Hippocampal formation (tissue), 2 donors: ENCODE results near the gene FARP1.
A peak's percentile ranks its signal among the peaks of the same experiment; 100 is the strongest.
"Not testable (repeated sequence)": the region's sequence is repeated elsewhere in the genome, so short reads cannot be mapped to it uniquely, and the experiment has no call there.

ENCODE experiments used
- DNase-seq, 2 donors: peaks; one replicate each; lab custom pipeline; 2025; lab: John Stamatoyannopoulos, UW

Gene FARP1

DNA sequence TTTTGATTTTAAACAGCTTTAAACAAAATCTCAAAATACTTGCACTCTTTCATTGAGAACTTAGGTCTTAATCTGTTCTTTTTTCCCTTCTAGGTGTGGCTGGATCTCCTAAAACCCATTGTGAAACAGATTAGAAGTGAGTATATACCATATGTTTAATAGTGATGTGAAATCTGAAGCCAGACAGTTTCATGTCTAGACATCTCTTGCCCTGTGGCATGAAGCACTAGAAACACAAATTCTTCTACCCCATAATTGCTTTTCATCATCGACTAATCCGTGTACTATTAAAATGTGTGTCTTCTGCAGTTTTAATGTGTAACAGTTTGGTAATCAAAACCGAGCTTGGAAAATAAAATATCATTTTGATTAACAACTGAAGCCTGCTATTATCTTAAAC is 222.4 kb downstream of the FARP1 start:
- no peak for DNase-seq

DNA sequence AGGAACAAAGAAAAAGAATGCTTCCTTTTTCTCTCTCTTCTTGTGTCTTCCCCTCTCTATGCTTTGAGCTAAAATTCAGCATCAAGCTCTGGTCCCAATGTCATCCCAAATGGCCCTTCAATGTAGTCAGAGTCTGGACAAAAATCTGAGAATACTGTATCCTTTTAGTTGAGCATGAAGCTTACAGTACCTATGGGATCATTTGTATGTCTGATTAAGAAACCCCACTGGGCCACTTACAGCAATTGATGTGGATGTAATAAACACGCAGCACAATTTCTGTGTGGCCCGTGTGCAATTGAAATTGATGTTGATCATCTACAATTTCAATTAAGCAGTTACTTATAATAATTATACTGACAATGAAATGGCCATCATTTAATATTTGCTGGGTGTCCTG is 223.1 kb downstream of the FARP1 start:
- no peak for DNase-seq

DNA sequence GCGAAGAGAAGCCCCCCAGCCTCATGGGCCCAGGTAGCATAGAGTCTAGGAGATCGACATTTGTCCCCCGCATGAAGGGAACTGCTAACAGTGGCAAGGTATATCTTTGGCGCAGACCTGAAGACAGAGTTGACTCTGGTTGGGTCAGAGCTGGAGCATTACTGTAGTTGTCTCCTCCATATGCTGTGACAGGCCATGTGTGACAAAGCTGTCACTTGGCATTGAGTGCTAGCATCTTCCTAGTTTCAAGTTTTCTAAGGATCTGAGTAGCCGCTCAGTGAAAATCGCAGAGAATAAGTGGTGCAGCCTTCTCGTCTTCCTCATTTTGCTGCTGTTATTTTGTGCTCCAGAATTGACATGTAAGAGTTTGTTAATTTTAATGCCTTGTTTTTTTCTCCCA is 223.5 kb downstream of the FARP1 start:
- no peak for DNase-seq

DNA sequence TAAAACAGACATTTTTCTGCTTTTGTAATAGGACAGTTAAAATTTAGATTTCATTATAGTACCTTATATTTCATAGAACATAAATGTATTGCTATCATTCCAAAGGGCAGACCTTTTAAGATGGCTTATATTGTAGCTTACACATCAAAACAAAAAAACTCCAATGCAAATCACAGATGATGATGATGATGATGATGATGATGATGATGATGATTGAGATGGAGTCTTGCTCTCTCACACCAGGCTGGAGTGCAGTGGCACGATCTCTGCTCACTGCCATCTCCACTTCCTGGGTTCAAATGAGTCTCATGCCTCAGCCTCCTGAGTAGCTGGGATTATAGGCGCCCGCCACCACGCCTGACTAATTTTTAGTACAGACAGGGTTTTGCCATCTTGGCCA is 224.1 kb downstream of the FARP1 start:
- no peak for DNase-seq

DNA sequence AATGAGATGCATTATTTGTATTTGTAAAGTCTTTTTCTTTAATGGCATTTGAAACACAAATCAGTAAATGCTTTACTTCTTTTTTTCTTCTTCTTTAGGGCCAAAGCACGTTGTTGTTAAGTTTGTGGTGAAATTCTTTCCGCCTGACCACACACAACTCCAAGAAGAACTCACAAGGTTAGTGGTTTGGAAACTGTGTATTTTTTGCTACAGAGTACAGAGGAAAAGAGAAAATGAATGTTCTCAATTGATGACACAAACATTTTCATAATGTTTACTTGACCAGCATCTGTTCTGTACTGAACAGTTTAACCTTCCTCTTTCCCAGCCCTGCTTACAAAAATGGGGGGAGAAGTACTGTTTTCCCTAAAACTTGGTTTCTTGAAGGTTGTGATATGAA is 225.1 kb downstream of the FARP1 start:
- no peak for DNase-seq

DNA sequence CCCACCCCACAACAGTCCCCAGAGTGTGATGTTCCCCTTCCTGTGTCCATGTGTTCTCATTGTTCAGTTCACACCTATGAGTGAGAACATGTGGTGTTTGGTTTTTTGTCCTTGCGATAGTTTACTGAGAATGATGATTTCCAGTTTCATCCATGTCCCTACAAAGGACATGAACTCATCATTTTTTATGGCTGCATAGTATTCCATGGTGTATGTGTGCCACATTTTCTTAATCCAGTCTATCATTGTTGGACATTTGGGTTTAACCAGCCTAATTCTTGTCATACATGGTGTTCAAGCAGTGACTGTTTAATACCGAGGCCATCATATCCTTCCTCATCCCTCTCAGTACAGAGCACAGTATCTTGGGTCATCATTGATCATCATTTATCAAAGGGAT is 226.6 kb downstream of the FARP1 start:
- not testable (repeated sequence) for DNase-seq

DNA sequence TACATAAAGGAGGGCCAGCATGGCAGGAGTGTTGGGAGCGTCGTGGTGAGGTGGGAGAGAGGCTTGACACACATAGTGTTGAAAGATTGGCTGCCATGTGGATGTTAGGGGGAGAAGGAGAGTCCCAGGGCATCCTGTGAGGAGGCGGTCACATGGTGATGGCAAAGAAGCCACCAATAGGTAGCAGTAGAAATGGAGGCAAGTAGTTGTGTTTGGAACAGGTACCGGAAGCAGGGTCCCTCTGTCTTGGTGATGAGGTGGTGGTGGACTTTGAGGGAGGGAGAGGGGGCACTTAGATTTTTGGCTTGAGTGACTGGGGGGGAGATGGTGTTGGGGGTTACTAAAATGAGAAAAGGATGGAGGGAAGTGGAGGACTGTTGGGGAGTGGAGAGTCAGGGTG is 227.4 kb downstream of the FARP1 start:
- no peak for DNase-seq

DNA sequence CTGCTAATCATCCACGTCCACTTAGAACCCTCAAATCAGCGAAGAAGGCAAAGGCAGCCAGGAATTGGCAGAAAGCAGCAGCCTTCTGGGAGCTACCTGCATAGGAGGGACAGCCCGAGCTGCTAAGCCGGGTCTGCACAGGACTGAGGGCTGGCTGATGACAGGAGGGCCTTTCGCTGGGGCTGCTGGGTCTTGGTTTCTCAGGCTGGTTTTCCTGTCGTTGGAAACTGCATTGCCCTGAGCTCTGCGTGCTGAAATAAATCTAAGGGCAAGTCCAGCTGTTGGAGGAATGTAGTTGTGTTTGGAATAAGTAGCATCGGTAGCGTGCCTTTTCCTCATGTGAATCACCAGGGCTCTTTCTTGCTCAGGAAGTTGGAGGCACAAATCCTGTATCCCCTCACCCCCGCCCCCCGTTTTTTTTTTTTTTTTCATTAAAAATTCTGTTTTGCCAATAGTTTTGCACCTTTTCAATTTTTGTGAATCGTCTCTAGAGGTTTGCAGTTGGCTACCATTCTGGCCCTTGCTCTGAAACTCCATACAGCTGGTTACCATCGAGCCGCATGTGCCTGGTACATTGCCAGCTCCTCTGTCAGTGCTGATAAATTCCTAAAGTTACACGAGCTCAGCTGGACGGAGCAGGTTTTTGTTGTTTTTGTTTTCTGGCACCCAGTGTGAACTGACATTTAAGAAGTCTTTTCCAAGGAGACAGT is 228.1 kb downstream of the FARP1 start:
- no peak for DNase-seq

DNA sequence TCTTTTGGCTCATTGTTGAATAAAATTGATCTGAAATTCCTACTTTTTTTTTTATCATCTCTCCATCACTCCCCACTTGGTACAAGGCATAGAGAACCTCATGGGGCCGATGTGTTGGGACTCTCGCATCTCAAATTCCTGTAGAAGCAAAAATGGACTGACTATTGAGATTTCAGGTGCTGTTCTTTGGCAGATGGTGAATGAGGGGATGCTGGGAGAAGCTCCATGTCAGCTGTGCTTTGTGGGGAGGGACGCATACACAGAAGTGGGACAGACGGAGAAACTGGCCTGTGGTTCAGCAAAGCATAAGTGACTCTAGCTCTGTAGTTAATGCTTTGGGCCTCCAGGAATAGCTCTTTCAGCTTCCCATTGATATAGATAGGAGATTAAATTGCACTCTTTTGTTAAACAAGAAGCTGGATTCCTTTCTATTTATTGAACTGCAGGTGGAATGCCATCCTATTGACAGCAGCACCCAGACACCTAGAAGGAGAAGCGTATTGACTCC is 228.7 kb downstream of the FARP1 start:
- DNase-seq: no peak

DNA sequence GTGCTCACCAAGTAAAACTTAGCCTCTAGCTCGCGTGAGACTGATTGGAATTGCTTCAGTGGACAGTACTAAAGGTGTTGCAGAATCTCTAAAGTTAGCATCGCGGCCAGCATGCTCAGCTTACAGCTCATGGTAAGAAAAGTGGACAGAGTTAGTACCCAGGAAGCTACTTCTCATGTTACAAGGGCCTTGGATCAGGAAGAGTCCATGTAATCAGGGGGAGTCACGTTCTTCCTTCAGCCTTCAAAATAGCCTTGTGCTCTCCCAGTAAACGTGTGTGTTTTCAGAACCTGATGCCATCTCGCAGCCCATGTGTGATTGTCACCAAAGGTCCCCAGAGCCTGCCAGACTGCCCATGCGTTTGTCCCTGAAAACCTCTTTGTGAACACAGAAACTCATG is 230.0 kb downstream of the FARP1 start:
- DNase-seq: no peak

DNA sequence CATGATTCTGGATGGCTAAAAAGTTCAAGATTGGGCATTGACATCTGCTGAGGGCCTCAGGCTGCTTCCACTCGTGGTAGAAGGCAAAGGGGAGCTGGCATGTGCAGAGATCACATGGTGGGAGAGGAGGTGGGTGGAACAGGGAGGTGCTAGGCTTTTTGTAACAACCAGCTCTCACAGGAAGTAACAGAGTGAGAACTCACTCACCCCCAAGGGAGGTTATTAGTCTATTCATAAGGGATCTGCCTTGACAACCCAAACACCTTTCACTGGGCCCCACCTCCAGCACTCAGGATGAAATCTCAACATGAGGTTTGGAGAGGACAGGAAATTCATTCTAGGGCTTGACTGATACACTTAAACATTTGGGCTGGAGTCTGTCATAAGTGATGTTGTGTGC is 231.9 kb downstream of the FARP1 start:
- DNase-seq: no peak

DNA sequence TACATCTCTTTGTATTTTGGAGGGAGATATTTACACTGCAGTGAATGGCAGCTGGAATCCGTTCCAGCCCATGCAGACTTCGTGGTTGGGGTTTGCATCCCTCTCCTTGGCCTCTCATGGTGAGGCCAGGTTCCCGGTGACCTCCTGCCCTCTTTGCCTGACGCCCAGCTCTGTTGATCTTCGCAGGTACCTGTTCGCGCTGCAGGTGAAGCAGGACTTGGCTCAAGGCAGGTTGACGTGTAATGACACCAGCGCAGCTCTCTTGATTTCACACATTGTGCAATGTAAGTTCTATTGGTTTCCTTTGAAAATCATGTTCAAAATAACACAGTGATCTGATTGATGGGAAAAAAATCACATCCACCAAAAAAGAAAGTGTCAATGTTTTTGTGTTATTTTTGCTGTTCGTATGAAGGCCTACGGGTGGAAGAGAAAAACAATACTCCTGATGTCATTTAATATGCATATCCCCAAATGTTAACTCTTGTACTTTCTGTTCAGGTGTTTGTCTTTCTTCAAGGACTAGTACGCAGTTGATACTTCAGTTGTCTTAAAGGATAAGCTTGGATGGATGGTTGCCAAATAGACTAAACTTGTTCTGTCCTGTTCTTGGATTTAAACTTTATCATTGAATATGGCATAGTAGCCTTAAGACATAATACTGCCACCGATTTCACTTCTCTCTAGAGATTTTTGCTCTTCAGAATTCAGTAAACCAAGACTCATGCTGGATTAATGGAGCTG is 234.9 kb downstream of the FARP1 start:
- DNase-seq: no peak

DNA sequence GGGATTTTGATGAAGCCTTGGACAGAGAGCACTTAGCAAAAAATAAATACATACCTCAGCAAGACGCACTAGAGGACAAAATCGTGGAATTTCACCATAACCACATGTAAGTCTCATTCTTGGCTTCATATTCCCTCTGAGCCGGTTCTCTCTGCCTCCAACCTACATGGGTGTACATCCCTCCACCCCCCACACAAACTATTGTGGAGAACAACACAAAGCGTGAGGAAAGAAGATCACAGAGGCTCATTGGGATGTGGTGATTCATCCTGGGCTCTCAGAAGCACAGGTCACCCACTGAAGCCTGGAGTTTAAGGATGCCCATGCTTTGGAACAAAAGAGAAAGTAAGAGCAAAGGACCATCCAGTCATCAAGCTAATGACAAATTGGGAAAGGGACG is 241.8 kb downstream of the FARP1 start:
- DNase-seq: no peak

DNA sequence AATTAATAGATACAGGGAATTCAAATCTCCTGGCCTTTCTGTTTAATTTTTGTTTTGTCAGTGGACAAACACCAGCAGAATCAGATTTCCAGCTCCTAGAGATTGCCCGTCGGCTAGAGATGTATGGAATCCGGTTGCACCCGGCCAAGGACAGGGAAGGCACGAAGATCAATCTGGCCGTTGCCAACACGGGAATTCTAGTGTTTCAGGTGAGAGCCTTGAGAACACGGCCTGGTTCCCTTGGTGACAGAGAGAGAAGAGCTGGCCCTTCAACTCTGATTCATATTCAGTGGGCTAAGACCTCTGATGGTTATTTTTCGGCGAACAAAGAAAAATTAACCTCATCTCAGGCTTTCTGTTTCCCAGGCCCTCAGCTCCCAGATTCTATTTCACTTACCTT is 242.7 kb downstream of the FARP1 start:
- no peak for DNase-seq

DNA sequence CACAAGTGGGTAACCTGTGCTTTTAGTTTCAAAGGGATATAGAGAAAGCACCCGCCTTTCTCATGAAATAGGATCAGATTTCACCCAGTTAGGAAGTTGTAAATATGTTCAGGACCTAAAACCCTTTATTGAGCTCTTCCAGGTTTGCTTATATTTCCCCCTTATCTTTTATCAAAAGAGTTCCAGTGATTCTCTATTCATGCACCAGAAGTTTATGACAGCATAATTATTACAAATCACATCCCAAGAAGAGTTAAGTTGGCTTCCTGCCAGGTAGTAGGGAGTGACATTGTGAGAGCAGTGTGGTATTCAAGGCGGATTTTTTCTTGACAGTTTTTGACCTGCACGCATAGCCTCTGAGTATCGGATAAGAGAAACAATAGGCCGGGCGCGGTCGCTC is 243.7 kb downstream of the FARP1 start:
- DNase-seq: no peak

DNA sequence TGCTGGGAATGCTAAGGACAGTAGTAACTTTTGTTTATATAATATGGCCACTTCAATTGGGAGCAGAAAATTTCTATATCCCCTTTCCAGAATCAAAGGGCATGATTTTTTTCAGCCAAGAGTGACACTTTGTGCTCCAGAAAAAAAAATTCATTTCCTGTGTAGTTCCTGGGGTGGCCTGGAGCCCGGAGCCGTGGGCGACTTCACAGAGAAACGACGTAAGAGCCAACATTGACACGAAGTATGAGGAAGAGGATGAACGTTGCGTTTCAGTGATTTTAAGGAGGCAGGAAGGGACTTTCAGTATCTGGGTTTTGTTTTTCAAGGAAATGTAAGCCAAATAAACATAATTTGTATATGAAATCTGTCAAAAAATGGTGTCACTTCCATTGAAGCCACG is 246.4 kb downstream of the FARP1 start:
- DNase-seq: no peak

DNA sequence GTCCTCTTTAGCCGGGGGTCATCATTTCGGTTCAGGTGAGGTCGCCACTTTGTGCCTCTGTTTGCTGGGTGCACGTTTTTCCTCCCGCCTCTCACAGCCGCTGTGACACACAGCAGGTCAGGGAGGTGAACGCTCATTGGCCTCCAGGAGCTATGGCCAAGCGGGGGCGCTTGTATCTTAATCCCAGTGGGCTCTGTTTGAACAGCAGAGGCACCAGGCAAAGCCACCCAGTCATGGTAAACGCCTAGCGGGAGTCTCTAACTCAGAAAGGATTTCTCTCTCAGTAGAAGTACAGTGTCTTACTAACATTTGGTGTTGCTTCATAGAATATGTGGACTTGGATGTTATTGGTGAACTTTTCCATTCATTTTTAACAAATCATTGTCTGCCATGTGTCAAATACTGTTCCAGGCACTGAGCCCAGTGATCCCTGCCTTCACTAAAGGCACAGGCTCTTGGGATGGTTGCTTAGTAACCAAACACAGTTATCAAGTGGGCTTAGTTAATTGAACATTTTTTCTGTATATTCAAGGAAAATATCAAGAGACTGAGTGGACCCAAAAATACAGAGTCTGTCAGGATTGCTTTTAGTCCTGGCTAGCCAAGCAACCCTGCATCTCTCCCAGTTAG is 247.3 kb downstream of the FARP1 start:
- peak in 1 of 2 donors; percentile 21 for DNase-seq

DNA sequence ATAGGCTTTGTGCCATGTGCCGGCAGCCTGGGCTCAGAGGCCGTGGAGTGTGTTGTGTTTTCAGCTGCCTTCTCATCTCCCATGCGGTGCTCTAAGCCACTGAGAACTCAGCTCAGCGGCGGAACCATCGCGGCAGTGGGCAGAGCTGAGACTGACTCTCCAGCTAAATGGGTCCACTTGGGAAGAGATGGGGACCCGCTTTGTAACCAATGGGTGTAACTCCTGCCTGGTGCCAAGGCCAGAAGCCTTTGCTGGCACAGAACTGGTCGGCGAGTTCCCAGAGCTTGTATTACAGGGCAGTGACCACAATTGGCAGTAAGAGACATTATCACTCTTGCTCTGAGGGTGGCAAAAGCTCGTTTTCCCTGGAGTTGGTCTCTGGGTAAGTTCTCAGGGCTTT is 251.0 kb downstream of the FARP1 start:
- DNase-seq: peak in 1 of 2 donors; percentile 22

DNA sequence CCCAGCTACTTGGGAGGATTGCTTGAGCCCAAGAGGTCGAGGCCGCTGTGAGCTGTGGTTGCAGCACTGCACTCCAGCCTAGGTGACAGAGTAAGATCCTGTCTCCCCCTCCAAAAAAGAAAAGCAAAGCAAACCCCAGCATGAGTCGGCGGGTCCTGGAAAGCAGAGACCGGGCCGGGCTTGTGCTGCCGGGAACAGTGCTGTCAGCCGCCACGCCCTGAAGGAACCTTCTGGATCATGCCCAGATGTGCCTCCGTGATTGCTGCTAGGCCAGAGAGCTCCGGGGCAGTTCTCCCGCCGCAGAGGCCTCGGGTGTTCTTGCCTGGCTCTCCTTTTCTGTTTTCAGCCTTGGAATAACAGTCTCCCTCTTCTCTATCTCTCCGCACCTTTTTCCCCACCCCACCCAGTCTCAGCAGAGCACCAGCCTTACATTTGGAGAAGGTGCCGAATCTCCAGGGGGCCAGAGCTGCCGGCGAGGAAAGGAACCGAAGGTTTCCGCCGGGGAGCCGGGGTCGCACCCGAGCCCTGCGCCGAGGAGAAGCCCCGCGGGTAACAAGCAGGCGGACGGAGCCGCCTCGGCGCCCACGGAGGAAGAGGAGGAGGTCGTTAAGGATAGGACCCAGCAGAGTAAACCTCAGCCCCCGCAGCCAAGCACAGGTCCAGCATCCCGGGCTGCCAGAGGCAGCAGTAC is 252.1 kb downstream of the FARP1 start:
- no peak for DNase-seq

DNA sequence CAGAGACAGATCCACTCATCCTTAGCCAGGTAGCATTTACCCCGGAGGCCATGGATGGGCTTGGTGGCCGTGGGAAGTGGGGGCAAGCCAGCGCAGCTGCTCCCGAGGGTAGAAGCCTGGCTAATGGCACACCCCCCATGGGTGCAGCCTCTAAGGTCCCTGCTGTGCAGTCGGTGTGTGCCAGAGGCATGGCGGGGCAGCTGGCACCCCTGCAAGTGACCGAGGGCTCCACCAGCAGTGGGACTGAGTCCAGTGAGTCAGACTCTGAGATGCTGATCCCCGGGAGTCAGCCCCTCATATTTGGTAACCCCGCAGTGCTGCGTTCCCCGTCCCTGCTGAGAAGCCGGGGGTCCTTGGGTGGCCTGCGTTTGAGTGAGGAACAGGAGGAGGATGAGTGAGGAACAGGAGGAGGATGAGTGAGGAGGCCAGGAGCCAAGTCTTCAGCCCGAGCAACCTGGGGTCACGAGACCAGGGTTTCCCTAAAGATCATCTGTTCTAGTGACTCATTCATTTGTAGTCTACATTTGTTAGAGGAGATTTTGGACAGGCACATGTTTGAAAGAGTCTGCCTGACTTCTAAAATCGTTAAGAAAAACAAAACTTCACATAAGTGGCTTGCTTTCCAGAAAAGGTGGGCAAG is 253.3 kb downstream of the FARP1 start:
- no peak for DNase-seq

DNA sequence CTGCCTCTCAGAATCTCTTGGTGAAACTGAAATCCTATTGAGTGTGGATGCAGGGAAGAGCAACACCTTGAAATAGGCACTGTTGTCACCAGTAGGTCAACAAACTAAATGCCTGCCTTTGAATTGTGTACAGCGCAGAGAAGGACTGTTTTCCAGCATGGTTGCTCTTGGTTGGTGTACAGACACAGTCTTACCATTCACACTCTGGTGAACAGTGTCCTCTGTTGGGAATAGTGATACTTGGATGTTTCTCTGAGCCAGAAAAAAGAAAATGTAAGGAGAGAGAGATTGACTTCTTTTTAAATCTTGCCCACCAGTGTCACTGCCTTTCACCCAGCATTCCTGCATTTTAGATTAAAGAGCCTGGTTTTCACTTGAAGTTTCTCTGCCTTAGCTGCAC is 254.3 kb downstream of the FARP1 start:
- DNase-seq: no peak

DNA sequence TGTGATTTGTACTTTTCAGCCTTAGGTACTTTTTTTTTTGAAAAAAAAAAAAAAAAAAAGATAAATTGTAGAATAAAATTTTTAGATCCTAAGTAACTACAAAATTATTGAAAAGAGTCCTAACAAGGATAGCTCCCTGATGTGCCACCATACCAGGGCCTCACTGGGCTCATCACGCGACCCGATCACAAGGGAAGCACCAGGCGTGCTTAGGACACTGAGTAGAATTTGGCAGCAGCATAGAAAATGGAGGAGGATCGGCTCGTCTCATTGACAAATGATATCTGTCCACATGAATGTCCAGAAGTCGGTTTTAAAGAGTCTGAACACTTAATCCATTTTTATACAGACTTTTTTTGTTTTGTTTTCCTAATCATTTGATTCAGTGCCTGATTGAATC is 255.0 kb downstream of the FARP1 start:
- no peak for DNase-seq
